CD4-positive, CD25-positive, alpha-beta regulatory T cell (primary cell): ENCODE results near the gene SLC23A2. TPM values are rescaled to one million over a fixed set of nuclear protein-coding genes. Genes with fewer than 3 reads are reported as not detected.

Experiments
- ATAC-seq, 2 donors: fragments of 150-1000 bp; cut with Tn5 transposase; one replicate each; pipeline ENCODE4 v1.10.0; 2021; ENCODE audit warnings: low read depth in 2 of 2, moderate number of reproducible peaks in 2 of 2, moderate library complexity in 1 of 2
- DNase-seq, 3 donors: peaks; one replicate each; pipeline versions ENCODE4 v3.0.0 to v3.0.0-alpha.2; 2012 to 2022; ENCODE audit warnings: mixed read lengths in 1 of 3
- H3K27ac ChIP-seq: one replicate; pipeline ENCODE4 v1.7.0; 2013; ENCODE audit warnings: mild to moderate bottlenecking, low read length; ENCODE audit not compliant: insufficient read depth, poor library complexity, severe bottlenecking
- H3K27me3 ChIP-seq: one replicate; pipeline ENCODE4 v1.7.0; 2013; ENCODE audit warnings: low read length; ENCODE audit not compliant: control insufficient read depth, insufficient read depth
- H3K36me3 ChIP-seq: one replicate; pipeline ENCODE4 v1.7.0; 2013; ENCODE audit warnings: mild to moderate bottlenecking, low read length, moderate library complexity; ENCODE audit not compliant: control insufficient read depth, insufficient read depth
- H3K4me1 ChIP-seq: 2 replicates; pipeline ENCODE4 v1.7.0; 2013; ENCODE audit warnings: mild to moderate bottlenecking, low read length; ENCODE audit not compliant: insufficient read depth, control insufficient read depth, poor library complexity, severe bottlenecking
- H3K4me3 ChIP-seq: one replicate; pipeline ENCODE4 v1.7.0; 2013; ENCODE audit warnings: low read depth, mild to moderate bottlenecking, low read length, moderate library complexity
- H3K9me3 ChIP-seq, 2 experiments: 1 replicate in 1 of 2; 2 replicates in 1 of 2; pipeline ENCODE4 v1.7.0; 2013; ENCODE audit warnings: low read length in 2 of 2, mild to moderate bottlenecking in 1 of 2, moderate library complexity in 1 of 2; ENCODE audit not compliant: control insufficient read depth in 2 of 2
- H3K27ac Mint-ChIP-seq, 3 donors: one replicate each; pipeline ENCODE4 v1.8.0; 2020 to 2022; ENCODE audit warnings: mild to moderate bottlenecking in 3 of 3, mixed read lengths in 3 of 3, moderate library complexity in 2 of 3
- H3K27me3 Mint-ChIP-seq: one replicate; pipeline ENCODE4 v1.8.0; 2022; ENCODE audit warnings: mild to moderate bottlenecking, mixed read lengths
- H3K36me3 Mint-ChIP-seq: one replicate; pipeline ENCODE4 v1.8.0; 2020; ENCODE audit warnings: mixed read lengths
- H3K4me1 Mint-ChIP-seq, 4 donors: one replicate each; pipeline ENCODE4 v1.8.0; 2020 to 2022; ENCODE audit warnings: mixed read lengths in 4 of 4, mild to moderate bottlenecking in 1 of 4
- H3K4me3 Mint-ChIP-seq, 4 donors: one replicate each; pipeline ENCODE4 v1.8.0; 2020 to 2022; ENCODE audit warnings: mild to moderate bottlenecking in 4 of 4, mixed read lengths in 4 of 4, moderate library complexity in 3 of 4
- H3K9me3 Mint-ChIP-seq, 7 donors: one replicate each; pipeline ENCODE4 v1.8.0; 2020 to 2022; ENCODE audit warnings: mixed read lengths in 7 of 7, mild to moderate bottlenecking in 3 of 7, moderate library complexity in 2 of 7
- polyA plus RNA-seq, 4 donors: library from polyadenylated mRNA; unstranded; fragments of 300-500 nt; fragmentation: Illumina TruSeq; gene quantifications; one replicate each; pipeline ENCODE4 v1.2.3, GENCODE V29; 2021
- total RNA-seq: library from RNA; stranded (reverse); gene quantifications from one replicate; pipeline ENCODE4 v1.2.3, GENCODE V29; 2022

SLC23A2 gene
- total and polyA plus RNA-seq, 5 donors from 2014 or later: 3.7 to 19.6 (median 4.7) TPM

DNA sequence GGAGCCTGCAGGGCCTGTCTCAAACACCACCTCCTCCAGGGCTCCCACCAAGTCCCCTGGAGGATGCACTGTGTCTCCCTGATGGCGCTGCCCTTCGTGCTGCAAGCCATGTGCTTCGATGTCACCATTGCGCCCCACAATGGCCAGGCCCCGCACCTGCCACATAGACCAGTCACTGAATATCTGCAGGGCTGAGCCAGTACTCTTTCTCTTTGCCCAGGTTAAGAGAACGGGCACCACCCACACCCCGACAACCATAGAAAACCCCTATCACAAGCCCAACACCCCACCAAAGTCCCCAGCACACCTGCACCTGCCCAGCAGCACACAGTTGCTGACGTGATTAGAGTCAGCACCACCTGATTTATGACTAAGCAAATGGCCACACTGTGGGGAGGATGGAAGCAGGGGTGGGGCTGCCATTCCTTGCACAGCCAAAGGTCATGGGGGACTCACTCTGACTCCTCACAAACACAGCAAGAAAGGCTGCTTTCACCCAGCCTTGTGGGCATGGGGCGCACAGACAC is 104.3 kb downstream of the SLC23A2 start:
- peaks cover 22% of the 10 kb centered on the region for H3K36me3 ChIP-seq
- H3K27ac ChIP-seq: no peak overlapping the region
- peak in 1 of 3 donors; percentile 16 for DNase-seq
- H3K4me3 ChIP-seq: no peak overlapping the region
- Mint-ChIP-seq H3K27me3 (no peaks in the 10 kb centered on the region), H3K4me3 (no peak overlapping the region), H3K4me1 (peaks cover 0 to 11% (median 5%) of the 10 kb centered on the region in 4 donors), H3K9me3 (no peaks in the 10 kb centered on the region), H3K36me3 (peaks cover 43% of the 10 kb centered on the region), H3K27ac (peak overlapping the region in 2 of 3 donors; percentile 69 to 78)
- H3K27me3 ChIP-seq: no peaks in the 10 kb centered on the region
- no peaks in the 10 kb centered on the region for H3K9me3 ChIP-seq
- no peaks in the 10 kb centered on the region for H3K4me1 ChIP-seq
- peak in 1 of 2 donors; percentile 11 for ATAC-seq

DNA sequence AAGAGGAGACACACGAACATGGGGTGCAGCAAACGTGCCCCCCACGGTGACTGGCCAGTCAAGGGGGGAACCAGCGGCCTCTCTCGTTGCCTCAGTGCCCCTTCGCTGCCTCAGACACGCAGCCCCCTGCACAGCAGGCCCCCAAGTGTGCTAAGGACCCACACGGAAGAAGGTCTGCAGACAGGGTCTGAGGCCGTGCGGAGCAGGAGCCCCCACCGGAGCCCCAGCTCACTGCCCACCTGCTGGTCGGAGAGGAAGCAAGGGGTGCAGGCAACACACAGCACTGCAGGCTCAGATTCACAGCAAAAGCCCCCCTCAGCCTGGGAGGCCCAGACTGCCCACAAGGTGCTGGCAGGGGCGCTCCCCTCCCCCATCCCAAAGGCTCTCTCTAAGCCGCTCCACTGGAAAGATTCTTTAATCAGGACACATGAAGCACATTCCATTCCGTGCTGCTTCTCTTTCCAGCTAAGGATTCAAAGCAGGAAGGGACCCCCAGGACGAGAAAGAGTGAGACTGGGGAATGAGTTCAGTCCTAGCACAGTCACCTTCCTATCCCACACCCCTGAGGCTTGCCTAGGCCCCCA is 105.1 kb downstream of the SLC23A2 start:
- Histone ChIP-seq H3K27me3 (no peaks in the 10 kb centered on the region), H3K36me3 (peaks cover 16% of the 10 kb centered on the region), H3K4me1 (no peaks in the 10 kb centered on the region), H3K4me3 (no peak overlapping the region), H3K27ac (no peak overlapping the region), H3K9me3 (no peaks in the 10 kb centered on the region)
- Mint-ChIP-seq H3K4me1 (peaks cover 0 to 11% (median 5%) of the 10 kb centered on the region in 4 donors), H3K9me3 (no peaks in the 10 kb centered on the region), H3K27ac (peak overlapping the region in 1 of 3 donors; percentile 10), H3K36me3 (peaks cover 37% of the 10 kb centered on the region), H3K4me3 (no peak overlapping the region), H3K27me3 (no peaks in the 10 kb centered on the region)
- DNase-seq (no peak), ATAC-seq (no peak)

DNA sequence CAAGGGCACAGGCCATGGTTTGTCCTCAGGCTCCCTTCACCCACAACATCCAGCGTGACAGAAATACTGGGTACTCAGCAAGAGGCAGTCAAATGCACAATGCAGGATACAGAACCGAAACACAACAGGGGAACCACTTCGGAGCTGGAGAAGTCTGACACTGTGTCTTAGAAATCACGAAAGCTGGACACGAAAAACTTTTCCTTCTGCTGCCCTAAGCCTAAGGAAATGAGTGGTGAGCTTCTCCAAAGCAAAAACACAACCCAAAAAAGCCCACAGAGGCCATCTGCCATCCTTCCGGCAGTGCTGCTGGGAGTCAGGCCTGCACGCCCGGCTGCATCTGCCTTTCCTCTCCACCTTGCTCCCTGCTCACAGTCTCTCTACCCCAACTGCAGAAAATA is 106.3 kb downstream of the SLC23A2 start:
- H3K4me3 ChIP-seq: no peak overlapping the region
- H3K9me3 ChIP-seq: no peaks in the 10 kb centered on the region
- Mint-ChIP-seq H3K4me1 (peaks cover 0 to 11% (median 5%) of the 10 kb centered on the region in 4 donors), H3K36me3 (peaks cover 35% of the 10 kb centered on the region), H3K27ac (peak overlapping the region in 2 of 3 donors; percentile 10 to 68), H3K27me3 (no peaks in the 10 kb centered on the region), H3K4me3 (peak overlapping the region in 1 of 4 donors; percentile 52), H3K9me3 (no peaks in the 10 kb centered on the region)
- DNase-seq: no peak
- H3K27ac ChIP-seq: no peak overlapping the region
- no peaks in the 10 kb centered on the region for H3K4me1 ChIP-seq
- peaks cover 12% of the 10 kb centered on the region for H3K36me3 ChIP-seq
- H3K27me3 ChIP-seq: no peaks in the 10 kb centered on the region
- no peak for ATAC-seq

DNA sequence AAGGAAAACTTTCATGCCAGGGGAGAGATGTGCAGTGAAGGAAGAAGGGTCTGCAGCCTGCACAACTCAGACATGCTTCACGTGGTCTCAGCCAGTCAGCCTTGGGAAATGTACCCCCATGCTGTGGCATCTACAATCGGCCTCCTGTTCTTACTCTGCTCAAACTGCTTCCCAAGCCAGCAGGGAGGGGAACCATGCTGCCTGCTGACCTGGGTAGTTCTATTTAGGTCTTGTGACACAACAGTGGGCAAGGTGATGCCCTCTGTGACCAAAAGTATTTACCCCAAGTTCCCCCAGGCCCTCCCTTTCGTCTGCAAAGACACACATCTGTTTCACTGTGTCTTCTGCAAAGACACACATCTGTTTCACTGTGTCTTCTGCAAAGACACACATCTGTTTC is 106.9 kb downstream of the SLC23A2 start:
- no peak for ATAC-seq
- no peaks in the 10 kb centered on the region for H3K9me3 ChIP-seq
- Mint-ChIP-seq H3K4me3 (no peak overlapping the region), H3K36me3 (peaks cover 35% of the 10 kb centered on the region), H3K27ac (peak overlapping the region; percentile 67 to 88 (median 81)), H3K9me3 (no peaks in the 10 kb centered on the region), H3K4me1 (peaks cover 0 to 11% (median 5%) of the 10 kb centered on the region in 4 donors), H3K27me3 (no peaks in the 10 kb centered on the region)
- H3K4me1 ChIP-seq: no peaks in the 10 kb centered on the region
- no peak overlapping the region for H3K4me3 ChIP-seq
- no peak overlapping the region for H3K27ac ChIP-seq
- H3K27me3 ChIP-seq: no peaks in the 10 kb centered on the region
- no peak for DNase-seq
- H3K36me3 ChIP-seq: peaks cover 13% of the 10 kb centered on the region

DNA sequence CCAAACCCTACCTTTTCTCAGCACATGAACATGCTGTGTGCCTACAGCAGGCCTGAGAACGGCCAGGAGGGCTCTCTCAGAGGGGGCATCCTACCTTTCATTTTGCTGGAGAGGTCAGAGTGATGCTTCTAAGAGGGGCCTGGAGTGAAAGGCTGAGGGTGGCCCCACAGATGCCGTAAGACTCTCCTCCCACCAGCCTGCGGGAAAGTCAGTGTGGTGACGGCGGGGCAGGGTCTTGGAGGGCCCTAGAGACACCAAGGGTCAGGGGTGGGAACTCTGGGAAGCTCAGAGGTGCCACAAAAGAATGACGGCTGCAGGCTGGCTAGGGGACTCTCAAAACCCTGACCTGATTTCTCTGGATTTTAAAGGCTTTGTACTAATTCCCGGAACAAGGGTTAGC is 107.6 kb downstream of the SLC23A2 start:
- peaks cover 0 to 11% (median 5%) of the 10 kb centered on the region in 4 donors for H3K4me1 Mint-ChIP-seq
- no peaks in the 10 kb centered on the region for H3K4me1 ChIP-seq
- peak overlapping the region in 1 of 4 donors; percentile 68 for H3K4me3 Mint-ChIP-seq
- H3K36me3 Mint-ChIP-seq: peaks cover 36% of the 10 kb centered on the region
- H3K36me3 ChIP-seq: peaks cover 12% of the 10 kb centered on the region
- no peaks in the 10 kb centered on the region for H3K27me3 ChIP-seq
- no peaks in the 10 kb centered on the region for H3K9me3 ChIP-seq
- DNase-seq (no peak), ATAC-seq (no peak)
- no peaks in the 10 kb centered on the region for H3K9me3 Mint-ChIP-seq
- H3K4me3 ChIP-seq: no peak overlapping the region
- no peak overlapping the region for H3K27ac ChIP-seq
- no peaks in the 10 kb centered on the region for H3K27me3 Mint-ChIP-seq
- H3K27ac Mint-ChIP-seq: peak overlapping the region in 1 of 3 donors; percentile 88

DNA sequence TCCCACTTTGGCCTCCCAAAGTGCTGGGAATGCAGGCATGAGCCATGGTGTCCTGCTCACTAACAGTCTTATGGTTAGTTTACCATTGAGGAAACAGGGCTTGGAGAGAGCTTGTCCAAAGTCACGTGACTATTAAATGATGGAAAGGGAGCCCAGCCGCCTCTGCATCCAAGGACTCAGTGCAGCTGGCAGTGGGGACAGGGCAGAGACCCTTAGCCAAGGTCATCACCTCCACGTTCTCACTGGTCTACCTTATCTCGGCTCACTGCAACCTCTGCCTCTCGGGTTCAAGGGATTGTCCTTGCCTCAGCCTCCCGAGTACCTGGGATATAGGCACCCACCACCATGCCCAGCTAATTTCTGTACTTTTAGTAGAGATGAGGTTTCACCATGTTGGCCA is 109.3 kb downstream of the SLC23A2 start:
- H3K4me3 Mint-ChIP-seq: no peak overlapping the region
- Histone ChIP-seq H3K4me3 (no peak overlapping the region), H3K36me3 (peaks cover 10% of the 10 kb centered on the region), H3K4me1 (no peaks in the 10 kb centered on the region), H3K27me3 (no peaks in the 10 kb centered on the region), H3K27ac (no peak overlapping the region), H3K9me3 (no peaks in the 10 kb centered on the region)
- H3K27me3 Mint-ChIP-seq: no peaks in the 10 kb centered on the region
- H3K27ac Mint-ChIP-seq: peak overlapping the region in 2 of 3 donors; percentile 12 to 46
- no peak for ATAC-seq
- peaks cover 34% of the 10 kb centered on the region for H3K36me3 Mint-ChIP-seq
- H3K9me3 Mint-ChIP-seq: no peaks in the 10 kb centered on the region
- DNase-seq: no peak
- H3K4me1 Mint-ChIP-seq: peaks cover 0 to 11% (median 5%) of the 10 kb centered on the region in 4 donors

DNA sequence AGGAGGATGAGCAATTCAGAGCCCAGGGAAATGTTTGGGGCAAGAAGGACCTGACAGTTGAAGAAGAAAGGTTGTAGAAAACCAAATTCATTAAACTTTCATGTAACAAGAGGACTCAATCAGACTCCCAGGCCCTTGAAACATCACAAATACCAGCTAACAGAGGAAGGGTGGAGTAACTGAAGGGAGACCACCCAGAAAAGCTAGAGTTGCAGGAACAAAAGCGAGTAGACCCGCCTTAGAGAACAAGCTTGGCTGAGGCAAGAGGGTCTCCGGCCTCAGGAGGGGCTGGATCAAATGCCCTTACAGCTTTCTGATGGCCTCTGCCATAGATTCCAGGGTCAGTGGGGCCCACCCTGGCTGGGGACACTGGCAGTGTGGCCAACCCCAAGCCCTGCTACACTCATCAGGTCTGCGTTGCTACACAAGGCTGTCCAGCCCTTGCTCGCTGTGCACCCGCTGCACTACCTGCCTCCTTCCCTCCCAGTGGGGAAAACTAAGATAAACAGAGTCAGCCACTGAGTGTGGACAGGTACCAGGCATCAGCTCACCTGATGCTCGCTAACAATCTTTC is 110.0 kb downstream of the SLC23A2 start:
- H3K27ac Mint-ChIP-seq: peak overlapping the region in 1 of 3 donors; percentile 42
- Histone ChIP-seq H3K27me3 (no peaks in the 10 kb centered on the region), H3K36me3 (peaks cover 10% of the 10 kb centered on the region), H3K4me3 (no peak overlapping the region), H3K4me1 (no peaks in the 10 kb centered on the region), H3K27ac (no peak overlapping the region), H3K9me3 (no peaks in the 10 kb centered on the region)
- DNase-seq: no peak
- no peak for ATAC-seq
- H3K9me3 Mint-ChIP-seq: no peaks in the 10 kb centered on the region
- no peaks in the 10 kb centered on the region for H3K27me3 Mint-ChIP-seq
- H3K36me3 Mint-ChIP-seq: peaks cover 34% of the 10 kb centered on the region
- H3K4me3 Mint-ChIP-seq: no peak overlapping the region
- peaks cover 0 to 11% (median 5%) of the 10 kb centered on the region in 4 donors for H3K4me1 Mint-ChIP-seq
